HG03565 (cell line): Measurements from ENCODE around the gene ZDHHC4.

Experiments used
- ATAC-seq: cut with Tn5 transposase; IDR thresholded peaks from one replicate; pipeline ENCODE4 v1.9.1; 2021; ENCODE audit warnings: mild to moderate bottlenecking, moderate library complexity; ENCODE audit not compliant: unreplicated experiment

The ZDHHC4 gene

GRCh38 chr7:6577369-6578113 lies at the start of gene ZDHHC4:
TSS of gene ZDHHC4 (plus strand) at chr7:6577454. CDS start at chr7:6580562, 3,108 bp downstream.
- ATAC-seq = peak; percentile 95

GRCh38 chr7:6528401-6529130 lies 48.7 kb upstream of the ZDHHC4 start:
- ATAC-seq = no peak

- no peak for ATAC-seq
These were observed 47.6 kb upstream of the ZDHHC4 start for GRCh38 chr7:6529643-6530042.

GRCh38 chr7:6530626-6531491 lies 46.4 kb upstream of the ZDHHC4 start:
- ATAC-seq = no peak

- ATAC-seq = no peak
These were observed 45.6 kb upstream of the ZDHHC4 start for GRCh38 chr7:6531492-6532279.

- ATAC-seq = no peak
These were observed 44.7 kb upstream of the ZDHHC4 start for GRCh38 chr7:6532516-6532915.

GRCh38 chr7:6533893-6534495 lies 43.3 kb upstream of the ZDHHC4 start:
- no peak for ATAC-seq

- no peak for ATAC-seq
These were observed 40.7 kb upstream of the ZDHHC4 start for GRCh38 chr7:6536262-6537260.

- ATAC-seq = no peak
These were observed 34.9 kb upstream of the ZDHHC4 start for GRCh38 chr7:6542368-6542767.

GRCh38 chr7:6545398-6546126 lies 31.7 kb upstream of the ZDHHC4 start:
- ATAC-seq = no peak

GRCh38 chr7:6546498-6547251 lies 30.6 kb upstream of the ZDHHC4 start:
- no peak for ATAC-seq

GRCh38 chr7:6547400-6547799 lies 29.9 kb upstream of the ZDHHC4 start:
- no peak for ATAC-seq

- ATAC-seq = no peak
These were observed 26.2 kb upstream of the ZDHHC4 start, which contains the start of gene GRID2IP for GRCh38 chr7:6551016-6551511. TSS of gene GRID2IP (minus strand) at chr7:6551461. CDS start at chr7:6551436, 25 bp downstream.

- no peak for ATAC-seq
These were observed 23.7 kb upstream of the ZDHHC4 start for GRCh38 chr7:6553448-6554044.

GRCh38 chr7:6554848-6555247 lies 22.4 kb upstream of the ZDHHC4 start:
- no peak for ATAC-seq

GRCh38 chr7:6556196-6556595 lies 21.1 kb upstream of the ZDHHC4 start:
- ATAC-seq = no peak

- ATAC-seq = no peak
These were observed 18.4 kb upstream of the ZDHHC4 start for GRCh38 chr7:6558837-6559236.
